Panc1 (cell line): ENCODE results near the gene OR2T4. TPM values are rescaled to one million over a fixed set of nuclear protein-coding genes. Genes with fewer than 3 reads are reported as not detected.

Experiments used
- ATAC-seq: fragments of 200-7000 bp; cut with Tn5 transposase; 2 replicates; pipeline ENCODE4 v1.9.1; 2020; ENCODE audit warnings: mild to moderate bottlenecking, moderate library complexity
- BruUV-seq: library from RNA; stranded (reverse); fragments of 400-500 nt; replicated peaks from 2 replicates; lab custom pipeline; 2021; lab: Mats Ljungman, UMichigan
- CTCF ChIA-PET: fragments of 300-600 bp; sonication (Branson Sonifier 250); formaldehyde crosslinking; loops from one replicate; lab custom pipeline; 2022; ENCODE audit warnings: antibody characterized with exemption; lab: Charles Lee
- POLR2A ChIA-PET: fragments of 300-600 bp; sonication (Branson Sonifier 250); formaldehyde crosslinking; loops from one replicate; lab custom pipeline; 2022; ENCODE audit warnings: antibody characterized with exemption; lab: Charles Lee
- DNase-seq: peaks from one replicate; pipeline ENCODE4 v3.0.0-alpha.2; 2010; ENCODE audit warnings: low read depth, low spot score
- H3K27ac ChIP-seq: 2 replicates; pipeline ENCODE4 v1.5.1; 2011; ENCODE audit warnings: mild to moderate bottlenecking, low read length, inconsistent platforms
- H3K27me3 ChIP-seq: fragments of 200-500 bp; sonication (Bioruptor generic); 2 replicates; pipeline ENCODE4 v1.6.0; 2014; ENCODE audit warnings: low read length, inconsistent platforms; ENCODE audit not compliant: control insufficient read depth, insufficient read depth
- H3K36me3 ChIP-seq: fragments of 200-500 bp; sonication (Bioruptor generic); 2 replicates; pipeline ENCODE4 v1.5.1; 2014; ENCODE audit warnings: inconsistent platforms, mild to moderate bottlenecking, low read length, moderate library complexity; ENCODE audit not compliant: control insufficient read depth, insufficient read depth
- H3K4me1 ChIP-seq: 2 replicates; pipeline ENCODE4 v1.5.1; 2011; ENCODE audit warnings: inconsistent platforms, mild to moderate bottlenecking, low read length, moderate library complexity; ENCODE audit not compliant: control insufficient read depth, insufficient read depth
- H3K4me3 ChIP-seq, 2 experiments: 2 replicates each; pipeline ENCODE4 v1.5.1; 2011 to 2012; ENCODE audit warnings: low read depth in 2 of 2, low read length in 2 of 2, mild to moderate bottlenecking in 2 of 2, inconsistent platforms in 1 of 2, moderate library complexity in 1 of 2
- H3K9me3 ChIP-seq: fragments of 200-500 bp; sonication (Bioruptor generic); 2 replicates; pipeline ENCODE4 v1.5.1; 2014; ENCODE audit warnings: low read depth, mild to moderate bottlenecking, inconsistent platforms, low read length, moderate library complexity; ENCODE audit not compliant: control insufficient read depth, insufficient read depth
- POLR2AphosphoS5 ChIP-seq: IDR thresholded peaks from 2 replicates; pipeline ENCODE4 v1.6.1; 2012; ENCODE audit warnings: mild to moderate bottlenecking, low read depth, low read length, moderate library complexity
- SIN3A ChIP-seq: IDR thresholded peaks from 2 replicates; pipeline ENCODE4 v1.6.1; 2012; ENCODE audit warnings: low read depth, mild to moderate bottlenecking, low read length, moderate library complexity, borderline replicate concordance; ENCODE audit not compliant: insufficient read depth
- TCF7L2 ChIP-seq: IDR thresholded peaks from 2 replicates; pipeline ENCODE4 v1.6.1; 2011; ENCODE audit warnings: mild to moderate bottlenecking, low read depth, low read length, inconsistent platforms
- in situ Hi-C: cut with HindIII; loops from 2 replicates; pipeline ENCODE4 v1.10.0; 2016; ENCODE audit warnings: low sequenced_read_pairs, low pct_unique_long_range_greater_than_20kb
- intact Hi-C: fragments of 100-400 bp; cut with micrococcal nuclease; formaldehyde crosslinking; loops from one replicate; pipeline ENCODE4 v1.10.0; 2022; ENCODE audit not compliant: unreplicated experiment
- total RNA-seq: library from RNA; stranded (reverse); gene quantifications from one replicate; pipeline ENCODE4 v1.2.1, GENCODE V29; 2021; ENCODE audit not compliant: unreplicated experiment
- TF ChIP-seq, protein P1 (sequence below): fragments of 450-650 bp; IDR thresholded peaks from 2 replicates; pipeline ENCODE4 v1.5.1; 2017; ENCODE audit warnings: mild to moderate bottlenecking
- TF ChIP-seq, protein P2 (sequence below), 2 experiments: IDR thresholded peaks; 2 replicates each; pipeline ENCODE4 v1.6.1; 2011 to 2012; ENCODE audit warnings: low read depth in 2 of 2, control low read depth in 1 of 2, low read length in 1 of 2, mild to moderate bottlenecking in 1 of 2, moderate library complexity in 1 of 2; ENCODE audit not compliant: insufficient read depth in 1 of 2

Gene OR2T4
- total RNA-seq, 1 experiment from 2014 or later, result not detected

DNA sequence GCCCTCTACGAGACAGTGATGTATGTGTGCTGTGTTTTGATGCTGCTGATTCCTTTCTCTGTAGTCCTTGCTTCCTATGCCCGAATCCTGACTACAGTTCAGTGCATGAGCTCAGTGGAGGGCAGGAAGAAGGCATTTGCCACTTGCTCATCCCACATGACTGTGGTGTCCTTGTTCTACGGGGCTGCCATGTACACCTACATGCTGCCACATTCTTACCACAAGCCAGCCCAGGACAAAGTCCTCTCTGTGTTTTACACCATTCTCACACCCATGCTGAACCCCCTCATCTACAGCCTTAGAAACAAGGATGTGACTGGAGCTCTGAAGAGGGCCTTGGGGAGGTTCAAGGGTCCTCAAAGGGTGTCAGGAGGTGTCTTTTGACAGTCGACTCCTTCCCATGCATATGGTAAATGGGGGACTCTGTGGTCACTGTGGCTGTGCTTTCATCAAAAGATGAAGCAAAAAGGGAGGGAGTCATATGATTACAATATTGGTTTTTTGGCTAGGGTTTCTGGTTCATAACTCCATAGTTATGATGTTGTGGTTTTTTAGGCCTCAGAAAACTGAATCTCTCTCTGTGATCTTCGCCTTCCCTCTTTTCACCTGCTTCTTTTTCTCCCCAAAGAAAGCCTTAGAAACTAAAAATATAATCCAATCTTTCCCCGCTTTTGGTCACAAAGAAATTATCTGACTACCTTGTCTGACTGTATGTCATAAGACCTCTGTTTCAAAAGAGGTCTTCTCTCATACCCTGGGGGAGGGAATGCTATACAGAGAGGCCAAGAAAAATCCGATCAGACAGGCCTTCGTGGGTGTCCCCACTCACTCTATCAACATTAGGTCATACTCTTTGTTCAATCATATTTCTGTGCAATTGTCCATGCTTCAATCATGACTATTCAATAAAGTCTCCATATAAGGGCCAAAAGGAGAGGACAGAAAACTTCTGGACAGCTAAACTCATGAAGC is 45.5 kb downstream of the OR2T4 start:
- H3K4me3 ChIP-seq, result no peak overlapping the region
- CTCF ChIA-PET, result no interaction called here
- H3K27me3 ChIP-seq, result no peaks in the 10 kb centered on the region
- no peaks in the 10 kb centered on the region for H3K36me3 ChIP-seq
- TF ChIP-seq TCF7L2 (no peak), SIN3A (no peak), POLR2AphosphoS5 (no peak)
- TF ChIP-seq, protein P1, sequence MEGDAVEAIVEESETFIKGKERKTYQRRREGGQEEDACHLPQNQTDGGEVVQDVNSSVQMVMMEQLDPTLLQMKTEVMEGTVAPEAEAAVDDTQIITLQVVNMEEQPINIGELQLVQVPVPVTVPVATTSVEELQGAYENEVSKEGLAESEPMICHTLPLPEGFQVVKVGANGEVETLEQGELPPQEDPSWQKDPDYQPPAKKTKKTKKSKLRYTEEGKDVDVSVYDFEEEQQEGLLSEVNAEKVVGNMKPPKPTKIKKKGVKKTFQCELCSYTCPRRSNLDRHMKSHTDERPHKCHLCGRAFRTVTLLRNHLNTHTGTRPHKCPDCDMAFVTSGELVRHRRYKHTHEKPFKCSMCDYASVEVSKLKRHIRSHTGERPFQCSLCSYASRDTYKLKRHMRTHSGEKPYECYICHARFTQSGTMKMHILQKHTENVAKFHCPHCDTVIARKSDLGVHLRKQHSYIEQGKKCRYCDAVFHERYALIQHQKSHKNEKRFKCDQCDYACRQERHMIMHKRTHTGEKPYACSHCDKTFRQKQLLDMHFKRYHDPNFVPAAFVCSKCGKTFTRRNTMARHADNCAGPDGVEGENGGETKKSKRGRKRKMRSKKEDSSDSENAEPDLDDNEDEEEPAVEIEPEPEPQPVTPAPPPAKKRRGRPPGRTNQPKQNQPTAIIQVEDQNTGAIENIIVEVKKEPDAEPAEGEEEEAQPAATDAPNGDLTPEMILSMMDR, result no peak
- TF ChIP-seq, protein P2, sequence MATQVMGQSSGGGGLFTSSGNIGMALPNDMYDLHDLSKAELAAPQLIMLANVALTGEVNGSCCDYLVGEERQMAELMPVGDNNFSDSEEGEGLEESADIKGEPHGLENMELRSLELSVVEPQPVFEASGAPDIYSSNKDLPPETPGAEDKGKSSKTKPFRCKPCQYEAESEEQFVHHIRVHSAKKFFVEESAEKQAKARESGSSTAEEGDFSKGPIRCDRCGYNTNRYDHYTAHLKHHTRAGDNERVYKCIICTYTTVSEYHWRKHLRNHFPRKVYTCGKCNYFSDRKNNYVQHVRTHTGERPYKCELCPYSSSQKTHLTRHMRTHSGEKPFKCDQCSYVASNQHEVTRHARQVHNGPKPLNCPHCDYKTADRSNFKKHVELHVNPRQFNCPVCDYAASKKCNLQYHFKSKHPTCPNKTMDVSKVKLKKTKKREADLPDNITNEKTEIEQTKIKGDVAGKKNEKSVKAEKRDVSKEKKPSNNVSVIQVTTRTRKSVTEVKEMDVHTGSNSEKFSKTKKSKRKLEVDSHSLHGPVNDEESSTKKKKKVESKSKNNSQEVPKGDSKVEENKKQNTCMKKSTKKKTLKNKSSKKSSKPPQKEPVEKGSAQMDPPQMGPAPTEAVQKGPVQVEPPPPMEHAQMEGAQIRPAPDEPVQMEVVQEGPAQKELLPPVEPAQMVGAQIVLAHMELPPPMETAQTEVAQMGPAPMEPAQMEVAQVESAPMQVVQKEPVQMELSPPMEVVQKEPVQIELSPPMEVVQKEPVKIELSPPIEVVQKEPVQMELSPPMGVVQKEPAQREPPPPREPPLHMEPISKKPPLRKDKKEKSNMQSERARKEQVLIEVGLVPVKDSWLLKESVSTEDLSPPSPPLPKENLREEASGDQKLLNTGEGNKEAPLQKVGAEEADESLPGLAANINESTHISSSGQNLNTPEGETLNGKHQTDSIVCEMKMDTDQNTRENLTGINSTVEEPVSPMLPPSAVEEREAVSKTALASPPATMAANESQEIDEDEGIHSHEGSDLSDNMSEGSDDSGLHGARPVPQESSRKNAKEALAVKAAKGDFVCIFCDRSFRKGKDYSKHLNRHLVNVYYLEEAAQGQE (IDR thresholded peaks at IDR 0.05; ENCODE audit: insufficient read depth in 1 of 2, low read depth in 2 of 2, low read length in 1 of 2), result no peak
- no peak for ATAC-seq
- no TSS peak for BruUV-seq
- POLR2A ChIA-PET, result no interaction called here
- H3K27ac ChIP-seq, result no peak overlapping the region
- intact Hi-C loops (no loop called here), in situ Hi-C loops (no loop called here)
- H3K9me3 ChIP-seq, result no peaks in the 10 kb centered on the region; the same call in 1 of the 2 replicates
- H3K4me1 ChIP-seq, result no peaks in the 10 kb centered on the region
- DNase-seq, result no peak

Other genes with a start within 250 kb of the OR2T4 start
- gene OR2M5, start 216.5 kb upstream of the OR2T4 start, total RNA-seq, result not detected
- gene OR2M2, start 186.8 kb upstream of the OR2T4 start, total RNA-seq, result not detected
- not detected for gene OR2M3, start 164.4 kb upstream of the OR2T4 start, total RNA-seq
- not detected for gene OR2M4, start 130.2 kb upstream of the OR2T4 start, total RNA-seq
- not detected for gene OR2T33, start 83.7 kb upstream of the OR2T4 start, total RNA-seq
- not detected for gene OR2T12, start 58.2 kb upstream of the OR2T4 start, total RNA-seq
- not detected for gene OR2M7, start 37.1 kb upstream of the OR2T4 start, total RNA-seq
- gene OR14C36, start 12.9 kb upstream of the OR2T4 start, total RNA-seq, result not detected
- gene OR2T6, start 14.1 kb downstream of the OR2T4 start, total RNA-seq, result not detected
- not detected for gene OR2T1, start 41.4 kb downstream of the OR2T4 start, total RNA-seq
- gene OR2T2, start 84.0 kb downstream of the OR2T4 start, total RNA-seq, result not detected
- not detected for gene OR2T3, start 111.7 kb downstream of the OR2T4 start, total RNA-seq
- not detected for gene OR2T5, start 126.9 kb downstream of the OR2T4 start, total RNA-seq
- not detected for gene OR2G6, start 146.4 kb downstream of the OR2T4 start, total RNA-seq
- not detected for gene OR2T29, start 201.1 kb downstream of the OR2T4 start, total RNA-seq
- gene OR2T34, start 213.1 kb downstream of the OR2T4 start, total RNA-seq, result not detected
- not detected for gene OR2T10, start 236.0 kb downstream of the OR2T4 start, total RNA-seq